ENCODE results near the gene TESMIN.

DNA sequence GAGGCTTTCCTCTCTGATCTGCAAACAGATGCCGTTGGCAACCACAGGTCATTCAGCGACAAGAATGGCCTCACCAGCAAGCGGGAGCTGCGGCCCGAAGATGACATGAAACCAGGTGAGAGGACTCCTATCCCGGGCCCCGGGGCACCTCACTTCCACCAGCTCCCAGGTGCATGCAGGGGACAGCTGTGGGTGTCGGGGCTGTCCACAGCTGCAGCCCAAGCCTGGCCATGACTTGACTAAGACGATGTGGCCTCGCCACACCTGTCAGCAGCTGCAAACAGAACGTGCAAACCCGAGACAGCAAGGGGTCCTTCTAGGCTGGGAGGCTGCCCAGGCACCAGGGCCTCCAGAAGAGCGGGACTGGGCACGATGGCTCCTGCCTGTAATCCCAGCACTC, 63.3 kb downstream of the TESMIN start:
- TF ChIP-seq CTCF (conservative IDR thresholded peaks at IDR 0.05): no peak
- no peak for TF ChIP-seq ZFX (IDR thresholded peaks at IDR 0.05)
